CD14-positive monocyte (primary cell): Measurements from ENCODE around the gene CTBP2. TPM values are rescaled to one million over a fixed set of nuclear protein-coding genes. Genes with fewer than 3 reads are reported as not detected.
"Not testable (repeated sequence)": the region's sequence is repeated elsewhere in the genome, so short reads cannot be mapped to it uniquely, and the experiment has no call there.

Experiments
- DNase-seq, 3 donors: peaks; one replicate each; pipeline ENCODE4 v3.0.0-alpha.2; 2011 to 2022
- H2AFZ ChIP-seq: 2 replicates; pipeline ENCODE4 v1.6.0; 2012; ENCODE audit warnings: mild to moderate bottlenecking, low read depth, low read length, inconsistent platforms; ENCODE audit not compliant: insufficient read depth, poor library complexity, severe bottlenecking
- H3K27ac ChIP-seq, 2 donors: 1 replicate in 1 of 2; 2 replicates in 1 of 2; pipeline ENCODE4 v1.5.1; 2012 to 2013; ENCODE audit warnings: low read length in 2 of 2, control low read depth in 1 of 2, inconsistent platforms in 1 of 2, low read depth in 1 of 2, mild to moderate bottlenecking in 1 of 2
- H3K27me3 ChIP-seq, 2 donors: one replicate each; pipeline versions ENCODE4 v1.6.0 to v1.6.1; 2011 to 2013; ENCODE audit warnings: low read length in 2 of 2; ENCODE audit not compliant: control insufficient read depth in 2 of 2, insufficient read depth in 2 of 2
- H3K36me3 ChIP-seq, 2 donors: replicated peaks in 1 of 2; 1 replicate in 1 of 2; 2 replicates in 1 of 2; pipeline versions ENCODE4 v1.5.1 to v1.6.1; 2012 to 2013; ENCODE audit warnings: low read length in 2 of 2, control low read depth in 1 of 2, inconsistent platforms in 1 of 2, mild to moderate bottlenecking in 1 of 2; ENCODE audit not compliant: insufficient read depth in 2 of 2, control insufficient read depth in 1 of 2
- H3K4me1 ChIP-seq, 2 donors: 1 replicate in 1 of 2; 2 replicates in 1 of 2; pipeline versions ENCODE4 v1.5.1 to v1.6.1; 2012 to 2013; ENCODE audit warnings: low read length in 2 of 2, control low read depth in 1 of 2, inconsistent platforms in 1 of 2, mild to moderate bottlenecking in 1 of 2, moderate library complexity in 1 of 2; ENCODE audit not compliant: insufficient read depth in 2 of 2, control insufficient read depth in 1 of 2
- H3K4me2 ChIP-seq: replicated peaks from 2 replicates; pipeline ENCODE3; 2012; ENCODE audit warnings: low read length, moderate library complexity, mild to moderate bottlenecking; ENCODE audit not compliant: poor library complexity, severe bottlenecking; ENCODE audit errors: extremely low read depth
- H3K4me3 ChIP-seq, 3 experiments: fragments of 200-600 bp in 1 of 3; sonication (generic) in 1 of 3; replicated peaks in 1 of 3; 1 replicate in 2 of 3; 2 replicates in 1 of 3; pipeline ENCODE4 v1.5.1; 2011 to 2013; ENCODE audit warnings: low read length in 3 of 3, mild to moderate bottlenecking in 3 of 3, control low read depth in 2 of 3, low read depth in 2 of 3, inconsistent platforms in 1 of 3, moderate library complexity in 1 of 3
- H3K79me2 ChIP-seq: 2 replicates; pipeline ENCODE4 v1.6.0; 2012; ENCODE audit warnings: mild to moderate bottlenecking, control low read depth, inconsistent platforms, low read length, moderate library complexity; ENCODE audit not compliant: insufficient read depth
- H3K9ac ChIP-seq: 2 replicates; pipeline ENCODE4 v1.6.0; 2017; ENCODE audit warnings: low read length, mild to moderate bottlenecking; ENCODE audit not compliant: insufficient read depth, poor library complexity, severe bottlenecking
- H3K9me3 ChIP-seq, 2 donors: replicated peaks in 1 of 2; 1 replicate in 1 of 2; 2 replicates in 1 of 2; pipeline versions ENCODE4 v1.5.1 to v1.6.1; 2012 to 2013; ENCODE audit warnings: low read length in 2 of 2, control low read depth in 1 of 2; ENCODE audit not compliant: control insufficient read depth in 1 of 2, insufficient read depth in 1 of 2
- H4K20me1 ChIP-seq: 2 replicates; pipeline ENCODE4 v1.6.0; 2012; ENCODE audit warnings: mild to moderate bottlenecking, low read length, control low read depth, moderate library complexity; ENCODE audit not compliant: insufficient read depth
- H3K27ac Mint-ChIP-seq, 7 donors: one replicate each; pipeline ENCODE4 v1.8.0; 2020; ENCODE audit warnings: mild to moderate bottlenecking in 7 of 7, mixed read lengths in 7 of 7, moderate library complexity in 6 of 7, inconsistent platforms in 2 of 7
- H3K27me3 Mint-ChIP-seq, 3 donors: one replicate each; pipeline ENCODE4 v1.8.0; 2021 to 2022; ENCODE audit warnings: low read depth in 3 of 3, mild to moderate bottlenecking in 3 of 3, mixed read lengths in 3 of 3, moderate library complexity in 3 of 3, inconsistent platforms in 1 of 3
- H3K36me3 Mint-ChIP-seq, 2 donors: one replicate each; pipeline ENCODE4 v1.8.0; 2020; ENCODE audit warnings: mixed read lengths in 2 of 2, inconsistent platforms in 1 of 2, mild to moderate bottlenecking in 1 of 2
- H3K4me1 Mint-ChIP-seq: one replicate; pipeline ENCODE4 v1.8.0; 2020; ENCODE audit warnings: mild to moderate bottlenecking, mixed read lengths
- H3K4me3 Mint-ChIP-seq, 2 donors: one replicate each; pipeline ENCODE4 v1.8.0; 2020; ENCODE audit warnings: mild to moderate bottlenecking in 2 of 2, mixed read lengths in 2 of 2, moderate library complexity in 1 of 2
- H3K9me3 Mint-ChIP-seq, 7 donors: one replicate each; pipeline ENCODE4 v1.8.0; 2020 to 2022; ENCODE audit warnings: mixed read lengths in 7 of 7, mild to moderate bottlenecking in 6 of 7, moderate library complexity in 6 of 7, inconsistent platforms in 2 of 7
- WGBS: methylation state at CpG from one replicate; pipeline ENCODE4 v1.1.5; 2013; ENCODE audit warnings: missing lambda C conversion rate; ENCODE audit not compliant: insufficient coverage; 5-methylcytosine and 5-hydroxymethylcytosine counted together
- intact Hi-C, 2 donors: fragments of 100-400 bp; cut with micrococcal nuclease; formaldehyde crosslinking; loops; one replicate each; pipeline versions ENCODE4 v1.15.0 to v1.15.1; 2023
- polyA plus RNA-seq, 3 donors: library from polyadenylated mRNA; depleted of rRNA in 1 of 3; unstranded in 2 of 3; stranded (reverse) in 1 of 3; fragments of 300-500 nt in 2 of 3; fragments of >200 nt in 1 of 3; fragmentation: Illumina TruSeq in 2 of 3; gene quantifications; 1 replicate in 2 of 3; 2 replicates in 1 of 3; pipeline ENCODE4 v1.2.3, GENCODE V29; 2012 to 2021
- TF ChIP-seq, protein P1 (sequence below): fragments of 200-600 bp; IDR thresholded peaks from one replicate; pipeline ENCODE4 v1.8.0; 2022; ENCODE audit warnings: antibody characterized with exemption, mild to moderate bottlenecking

CTBP2 gene
- polyA plus RNA-seq, 3 donors: 40.9 to 87.1 (median 41.1) TPM

DNA sequence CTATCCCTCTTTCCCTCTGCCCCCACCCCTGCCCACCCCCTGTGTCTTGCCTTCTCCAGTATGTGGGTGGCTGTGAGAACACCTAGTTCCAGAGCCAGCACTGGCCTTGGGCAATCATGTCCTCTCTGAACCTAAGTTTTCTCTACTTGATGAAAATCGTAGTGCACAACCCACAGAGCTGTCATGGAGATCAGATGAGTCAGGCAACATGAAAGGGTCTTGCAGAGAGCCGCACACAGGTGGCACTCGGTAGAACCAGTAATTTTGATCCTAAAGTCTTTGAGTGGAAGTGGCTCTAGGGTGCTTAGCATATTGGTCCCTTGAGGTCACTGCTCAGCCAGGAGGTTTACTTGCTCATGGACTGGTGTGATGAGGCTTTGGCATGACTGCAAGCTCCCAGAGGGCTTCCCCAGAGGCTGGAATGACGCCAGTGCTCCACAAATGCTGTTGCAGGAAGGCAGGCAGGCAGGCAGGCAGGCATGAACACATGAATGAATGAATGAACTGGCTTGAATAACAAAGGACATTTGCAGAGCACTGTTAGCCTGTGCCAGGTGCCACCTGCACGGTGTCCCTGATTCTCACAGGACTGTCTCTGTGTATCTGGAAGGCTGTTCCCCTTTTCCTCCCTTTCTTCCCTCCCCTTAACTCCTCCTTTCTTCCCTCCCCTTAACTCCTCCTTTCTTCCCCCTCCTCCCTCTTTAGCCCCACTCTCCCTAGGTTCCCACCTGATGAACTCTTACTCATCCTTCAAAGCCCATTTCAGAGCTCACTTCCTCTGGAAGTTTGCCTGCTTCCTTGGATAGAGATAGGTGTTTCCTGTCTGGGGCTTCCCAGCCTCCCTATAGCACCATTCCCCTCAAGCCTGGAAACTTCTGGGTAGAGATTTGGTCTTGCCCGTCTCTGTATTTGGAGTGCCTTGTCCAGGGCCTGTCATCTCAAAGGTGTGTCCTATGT, 27.2 kb upstream of the CTBP2 start:
- intact Hi-C loops: no loop called here
- peaks cover 0 to 12% (median 6%) of the 10 kb centered on the region in 3 donors for H3K27me3 Mint-ChIP-seq
- 81% methylated on average over 5 of the region's 6 CpGs for WGBS
- Histone ChIP-seq H3K79me2 (no peaks in the 10 kb centered on the region), H3K4me1 (no peaks in the 10 kb centered on the region), H3K9me3 (no peaks in the 10 kb centered on the region), H3K27ac (no peak overlapping the region), H3K4me2 (no peak overlapping the region), H3K27me3 (no peaks in the 10 kb centered on the region), H4K20me1 (no peaks in the 10 kb centered on the region), H3K9ac (no peak overlapping the region), H3K36me3 (no peaks in the 10 kb centered on the region), H2AFZ (no peak overlapping the region), H3K4me3 (no peak overlapping the region)
- H3K9me3 Mint-ChIP-seq: peaks cover 0 to 8% (median 2%) of the 10 kb centered on the region in 7 donors
- H3K27ac Mint-ChIP-seq: no peak overlapping the region
- no peaks in the 10 kb centered on the region for H3K4me1 Mint-ChIP-seq
- TF ChIP-seq, protein P1, sequence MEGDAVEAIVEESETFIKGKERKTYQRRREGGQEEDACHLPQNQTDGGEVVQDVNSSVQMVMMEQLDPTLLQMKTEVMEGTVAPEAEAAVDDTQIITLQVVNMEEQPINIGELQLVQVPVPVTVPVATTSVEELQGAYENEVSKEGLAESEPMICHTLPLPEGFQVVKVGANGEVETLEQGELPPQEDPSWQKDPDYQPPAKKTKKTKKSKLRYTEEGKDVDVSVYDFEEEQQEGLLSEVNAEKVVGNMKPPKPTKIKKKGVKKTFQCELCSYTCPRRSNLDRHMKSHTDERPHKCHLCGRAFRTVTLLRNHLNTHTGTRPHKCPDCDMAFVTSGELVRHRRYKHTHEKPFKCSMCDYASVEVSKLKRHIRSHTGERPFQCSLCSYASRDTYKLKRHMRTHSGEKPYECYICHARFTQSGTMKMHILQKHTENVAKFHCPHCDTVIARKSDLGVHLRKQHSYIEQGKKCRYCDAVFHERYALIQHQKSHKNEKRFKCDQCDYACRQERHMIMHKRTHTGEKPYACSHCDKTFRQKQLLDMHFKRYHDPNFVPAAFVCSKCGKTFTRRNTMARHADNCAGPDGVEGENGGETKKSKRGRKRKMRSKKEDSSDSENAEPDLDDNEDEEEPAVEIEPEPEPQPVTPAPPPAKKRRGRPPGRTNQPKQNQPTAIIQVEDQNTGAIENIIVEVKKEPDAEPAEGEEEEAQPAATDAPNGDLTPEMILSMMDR: no peak
- H3K36me3 Mint-ChIP-seq: no peaks in the 10 kb centered on the region
- H3K4me3 Mint-ChIP-seq: no peak overlapping the region
- no peak for DNase-seq

DNA sequence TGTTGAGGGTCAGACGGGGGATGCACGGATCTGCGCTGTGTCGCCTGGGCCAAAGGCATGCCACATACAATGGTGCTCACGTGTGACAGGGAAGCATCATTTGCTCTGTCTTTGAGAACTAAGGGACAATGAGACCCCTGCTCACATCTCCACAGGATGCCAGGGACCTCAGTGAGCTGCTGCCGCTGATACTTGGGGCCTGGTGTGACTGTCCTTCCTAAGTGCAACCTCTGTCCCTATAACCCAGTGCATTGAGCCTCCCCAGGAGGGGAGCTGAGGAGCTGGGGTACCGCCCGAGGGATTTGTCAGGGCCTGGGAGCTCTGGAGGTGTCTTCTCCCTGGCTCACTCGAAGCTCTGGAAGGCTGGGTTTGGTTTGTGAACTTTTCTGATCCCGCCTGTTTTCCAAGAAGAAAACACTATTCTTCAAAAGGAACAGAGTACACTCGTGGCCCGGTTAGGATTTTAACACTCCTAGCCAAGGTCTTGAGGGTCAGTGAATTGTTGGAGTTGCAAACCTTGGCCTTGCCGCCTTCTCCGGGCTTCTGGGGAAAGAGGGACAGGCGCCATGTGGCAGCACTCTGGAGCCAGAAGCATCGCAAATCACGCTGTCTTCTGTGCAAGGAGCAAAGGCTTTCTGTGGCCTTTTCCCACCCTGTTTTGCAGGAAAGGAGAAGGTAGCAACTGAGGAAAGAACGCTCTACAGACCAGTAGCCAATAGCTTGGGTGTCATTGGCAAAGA, 26.2 kb upstream of the CTBP2 start:
- Mint-ChIP-seq H3K36me3 (no peaks in the 10 kb centered on the region), H3K9me3 (peaks cover 0 to 8% (median 4%) of the 10 kb centered on the region in 7 donors), H3K27ac (no peak overlapping the region), H3K4me1 (no peaks in the 10 kb centered on the region), H3K27me3 (peaks cover 3 to 10% (median 3%) of the 10 kb centered on the region in 3 donors), H3K4me3 (no peak overlapping the region)
- no peak for DNase-seq
- no peak overlapping the region for H3K4me3 ChIP-seq
- no peaks in the 10 kb centered on the region for H3K4me1 ChIP-seq
- no peak overlapping the region for H3K9ac ChIP-seq
- TF ChIP-seq, protein P1: no peak
- no peak overlapping the region for H3K4me2 ChIP-seq
- no peaks in the 10 kb centered on the region for H4K20me1 ChIP-seq
- no peaks in the 10 kb centered on the region for H3K79me2 ChIP-seq
- WGBS: 90% methylated on average over 13 of the region's 18 CpGs
- intact Hi-C loops: no loop called here
- no peaks in the 10 kb centered on the region for H3K27me3 ChIP-seq
- no peaks in the 10 kb centered on the region for H3K36me3 ChIP-seq
- H2AFZ ChIP-seq: no peak overlapping the region
- H3K9me3 ChIP-seq: no peaks in the 10 kb centered on the region
- H3K27ac ChIP-seq: no peak overlapping the region

DNA sequence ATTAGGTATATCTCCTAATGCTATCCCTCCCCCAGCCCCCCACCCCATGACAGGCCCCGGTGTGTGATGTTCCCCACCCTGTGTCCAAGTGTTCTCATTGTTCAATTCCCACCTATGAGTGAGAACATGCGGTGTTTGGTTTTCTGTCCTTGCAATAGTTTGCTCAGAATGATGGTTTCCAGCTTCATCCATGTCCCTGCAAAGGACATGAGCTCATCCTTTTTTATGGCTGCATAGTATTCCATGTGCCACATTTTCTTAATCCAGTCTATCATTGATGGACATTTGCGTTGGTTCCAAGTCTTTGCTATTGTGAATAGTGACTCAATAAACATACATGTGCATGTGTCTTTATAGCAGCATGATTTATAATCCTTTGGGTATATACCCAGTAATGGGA, 18.7 kb upstream of the CTBP2 start:
- H3K36me3 Mint-ChIP-seq, H3K4me1 Mint-ChIP-seq, H3K4me1 ChIP-seq, H3K36me3 ChIP-seq, intact Hi-C loops, H3K4me3 ChIP-seq, H3K4me3 Mint-ChIP-seq, H3K4me2 ChIP-seq, H3K27ac Mint-ChIP-seq, H3K79me2 ChIP-seq, H3K9ac ChIP-seq, H4K20me1 ChIP-seq, H3K9me3 ChIP-seq, H3K27ac ChIP-seq, H2AFZ ChIP-seq, H3K9me3 Mint-ChIP-seq, DNase-seq: not testable (repeated sequence)
- H3K27me3 Mint-ChIP-seq: peaks cover 12 to 29% (median 12%) of the 10 kb centered on the region in 3 donors
- H3K27me3 ChIP-seq: peaks cover 12% of the 10 kb centered on the region in 2 donors
- WGBS: no CpG with 5 or more reads among the region's 3 CpGs
